CD14-positive monocyte (primary cell): ENCODE results near the gene CHST10. TPM values are rescaled to one million over a fixed set of nuclear protein-coding genes. Genes with fewer than 3 reads are reported as not detected.

ENCODE experiments used
- DNase-seq, 3 donors: peaks; one replicate each; pipeline ENCODE4 v3.0.0-alpha.2; 2011 to 2022
- H2AFZ ChIP-seq: 2 replicates; pipeline ENCODE4 v1.6.0; 2012; ENCODE audit warnings: mild to moderate bottlenecking, low read depth, low read length, inconsistent platforms; ENCODE audit not compliant: insufficient read depth, poor library complexity, severe bottlenecking
- H3K27ac ChIP-seq, 2 donors: 1 replicate in 1 of 2; 2 replicates in 1 of 2; pipeline ENCODE4 v1.5.1; 2012 to 2013; ENCODE audit warnings: low read length in 2 of 2, control low read depth in 1 of 2, inconsistent platforms in 1 of 2, low read depth in 1 of 2, mild to moderate bottlenecking in 1 of 2
- H3K27me3 ChIP-seq, 2 donors: one replicate each; pipeline versions ENCODE4 v1.6.0 to v1.6.1; 2011 to 2013; ENCODE audit warnings: low read length in 2 of 2; ENCODE audit not compliant: control insufficient read depth in 2 of 2, insufficient read depth in 2 of 2
- H3K36me3 ChIP-seq, 2 donors: replicated peaks in 1 of 2; 1 replicate in 1 of 2; 2 replicates in 1 of 2; pipeline versions ENCODE4 v1.5.1 to v1.6.1; 2012 to 2013; ENCODE audit warnings: low read length in 2 of 2, control low read depth in 1 of 2, inconsistent platforms in 1 of 2, mild to moderate bottlenecking in 1 of 2; ENCODE audit not compliant: insufficient read depth in 2 of 2, control insufficient read depth in 1 of 2
- H3K4me1 ChIP-seq, 2 donors: 1 replicate in 1 of 2; 2 replicates in 1 of 2; pipeline versions ENCODE4 v1.5.1 to v1.6.1; 2012 to 2013; ENCODE audit warnings: low read length in 2 of 2, control low read depth in 1 of 2, inconsistent platforms in 1 of 2, mild to moderate bottlenecking in 1 of 2, moderate library complexity in 1 of 2; ENCODE audit not compliant: insufficient read depth in 2 of 2, control insufficient read depth in 1 of 2
- H3K4me2 ChIP-seq: replicated peaks from 2 replicates; pipeline ENCODE3; 2012; ENCODE audit warnings: low read length, moderate library complexity, mild to moderate bottlenecking; ENCODE audit not compliant: poor library complexity, severe bottlenecking; ENCODE audit errors: extremely low read depth
- H3K4me3 ChIP-seq, 3 experiments: fragments of 200-600 bp in 1 of 3; sonication (generic) in 1 of 3; replicated peaks in 1 of 3; 1 replicate in 2 of 3; 2 replicates in 1 of 3; pipeline ENCODE4 v1.5.1; 2011 to 2013; ENCODE audit warnings: low read length in 3 of 3, mild to moderate bottlenecking in 3 of 3, control low read depth in 2 of 3, low read depth in 2 of 3, inconsistent platforms in 1 of 3, moderate library complexity in 1 of 3
- H3K79me2 ChIP-seq: 2 replicates; pipeline ENCODE4 v1.6.0; 2012; ENCODE audit warnings: mild to moderate bottlenecking, control low read depth, inconsistent platforms, low read length, moderate library complexity; ENCODE audit not compliant: insufficient read depth
- H3K9ac ChIP-seq: 2 replicates; pipeline ENCODE4 v1.6.0; 2017; ENCODE audit warnings: low read length, mild to moderate bottlenecking; ENCODE audit not compliant: insufficient read depth, poor library complexity, severe bottlenecking
- H3K9me3 ChIP-seq, 2 donors: replicated peaks in 1 of 2; 1 replicate in 1 of 2; 2 replicates in 1 of 2; pipeline versions ENCODE4 v1.5.1 to v1.6.1; 2012 to 2013; ENCODE audit warnings: low read length in 2 of 2, control low read depth in 1 of 2; ENCODE audit not compliant: control insufficient read depth in 1 of 2, insufficient read depth in 1 of 2
- H4K20me1 ChIP-seq: 2 replicates; pipeline ENCODE4 v1.6.0; 2012; ENCODE audit warnings: mild to moderate bottlenecking, low read length, control low read depth, moderate library complexity; ENCODE audit not compliant: insufficient read depth
- H3K27ac Mint-ChIP-seq, 7 donors: one replicate each; pipeline ENCODE4 v1.8.0; 2020; ENCODE audit warnings: mild to moderate bottlenecking in 7 of 7, mixed read lengths in 7 of 7, moderate library complexity in 6 of 7, inconsistent platforms in 2 of 7
- H3K27me3 Mint-ChIP-seq, 3 donors: one replicate each; pipeline ENCODE4 v1.8.0; 2021 to 2022; ENCODE audit warnings: low read depth in 3 of 3, mild to moderate bottlenecking in 3 of 3, mixed read lengths in 3 of 3, moderate library complexity in 3 of 3, inconsistent platforms in 1 of 3
- H3K36me3 Mint-ChIP-seq, 2 donors: one replicate each; pipeline ENCODE4 v1.8.0; 2020; ENCODE audit warnings: mixed read lengths in 2 of 2, inconsistent platforms in 1 of 2, mild to moderate bottlenecking in 1 of 2
- H3K4me1 Mint-ChIP-seq: one replicate; pipeline ENCODE4 v1.8.0; 2020; ENCODE audit warnings: mild to moderate bottlenecking, mixed read lengths
- H3K4me3 Mint-ChIP-seq, 2 donors: one replicate each; pipeline ENCODE4 v1.8.0; 2020; ENCODE audit warnings: mild to moderate bottlenecking in 2 of 2, mixed read lengths in 2 of 2, moderate library complexity in 1 of 2
- H3K9me3 Mint-ChIP-seq, 7 donors: one replicate each; pipeline ENCODE4 v1.8.0; 2020 to 2022; ENCODE audit warnings: mixed read lengths in 7 of 7, mild to moderate bottlenecking in 6 of 7, moderate library complexity in 6 of 7, inconsistent platforms in 2 of 7
- WGBS: methylation state at CpG from one replicate; pipeline ENCODE4 v1.1.5; 2013; ENCODE audit warnings: missing lambda C conversion rate; ENCODE audit not compliant: insufficient coverage; 5-methylcytosine and 5-hydroxymethylcytosine counted together
- intact Hi-C, 2 donors: fragments of 100-400 bp; cut with micrococcal nuclease; formaldehyde crosslinking; loops; one replicate each; pipeline versions ENCODE4 v1.15.0 to v1.15.1; 2023
- polyA plus RNA-seq, 3 donors: library from polyadenylated mRNA; depleted of rRNA in 1 of 3; unstranded in 2 of 3; stranded (reverse) in 1 of 3; fragments of 300-500 nt in 2 of 3; fragments of >200 nt in 1 of 3; fragmentation: Illumina TruSeq in 2 of 3; gene quantifications; 1 replicate in 2 of 3; 2 replicates in 1 of 3; pipeline ENCODE4 v1.2.3, GENCODE V29; 2012 to 2021
- TF ChIP-seq, protein P1 (sequence below): fragments of 200-600 bp; IDR thresholded peaks from one replicate; pipeline ENCODE4 v1.8.0; 2022; ENCODE audit warnings: antibody characterized with exemption, mild to moderate bottlenecking

Gene CHST10
- polyA plus RNA-seq, 3 donors: 0.52 to 0.54 TPM; not detected in 1

DNA sequence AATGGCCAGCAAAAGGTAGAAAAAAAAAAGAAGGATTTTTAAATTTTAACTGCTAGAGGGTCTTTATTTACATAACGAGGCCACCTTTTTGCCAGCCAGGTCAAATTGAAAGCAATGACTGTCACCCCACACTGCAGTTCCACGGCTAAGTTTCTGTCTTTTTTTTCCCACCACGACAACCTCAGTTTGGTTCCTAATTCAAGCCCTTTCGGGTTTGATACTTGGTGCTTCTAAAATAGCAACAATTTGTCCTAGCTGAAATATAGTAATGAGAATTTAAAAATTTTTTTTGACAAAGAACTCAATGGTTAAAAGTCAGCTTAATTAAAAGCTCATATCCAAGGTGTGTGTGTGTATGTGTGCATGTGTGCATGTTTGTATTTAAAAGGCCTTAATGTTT is 36.4 kb upstream of the CHST10 start:
- Mint-ChIP-seq H3K27ac (no peak overlapping the region), H3K36me3 (no peaks in the 10 kb centered on the region), H3K4me3 (no peak overlapping the region), H3K9me3 (peaks cover 2 to 36% (median 22%) of the 10 kb centered on the region in 7 donors), H3K4me1 (no peaks in the 10 kb centered on the region), H3K27me3 (no peaks in the 10 kb centered on the region)
- H3K4me2 ChIP-seq: no peak overlapping the region
- no peak overlapping the region for H3K9ac ChIP-seq
- 73% methylated on average over 3 of the region's 4 CpGs for WGBS
- TF ChIP-seq, protein P1, sequence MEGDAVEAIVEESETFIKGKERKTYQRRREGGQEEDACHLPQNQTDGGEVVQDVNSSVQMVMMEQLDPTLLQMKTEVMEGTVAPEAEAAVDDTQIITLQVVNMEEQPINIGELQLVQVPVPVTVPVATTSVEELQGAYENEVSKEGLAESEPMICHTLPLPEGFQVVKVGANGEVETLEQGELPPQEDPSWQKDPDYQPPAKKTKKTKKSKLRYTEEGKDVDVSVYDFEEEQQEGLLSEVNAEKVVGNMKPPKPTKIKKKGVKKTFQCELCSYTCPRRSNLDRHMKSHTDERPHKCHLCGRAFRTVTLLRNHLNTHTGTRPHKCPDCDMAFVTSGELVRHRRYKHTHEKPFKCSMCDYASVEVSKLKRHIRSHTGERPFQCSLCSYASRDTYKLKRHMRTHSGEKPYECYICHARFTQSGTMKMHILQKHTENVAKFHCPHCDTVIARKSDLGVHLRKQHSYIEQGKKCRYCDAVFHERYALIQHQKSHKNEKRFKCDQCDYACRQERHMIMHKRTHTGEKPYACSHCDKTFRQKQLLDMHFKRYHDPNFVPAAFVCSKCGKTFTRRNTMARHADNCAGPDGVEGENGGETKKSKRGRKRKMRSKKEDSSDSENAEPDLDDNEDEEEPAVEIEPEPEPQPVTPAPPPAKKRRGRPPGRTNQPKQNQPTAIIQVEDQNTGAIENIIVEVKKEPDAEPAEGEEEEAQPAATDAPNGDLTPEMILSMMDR: no peak
- no peak overlapping the region for H3K27ac ChIP-seq
- H3K4me1 ChIP-seq: no peaks in the 10 kb centered on the region
- DNase-seq: no peak
- intact Hi-C loops: no loop called here
- peaks cover 9 to 42% of the 10 kb centered on the region in 2 donors for H3K9me3 ChIP-seq
- H4K20me1 ChIP-seq: no peaks in the 10 kb centered on the region
- no peak overlapping the region for H2AFZ ChIP-seq
- no peaks in the 10 kb centered on the region for H3K27me3 ChIP-seq
- no peak overlapping the region for H3K4me3 ChIP-seq
- no peaks in the 10 kb centered on the region for H3K36me3 ChIP-seq
- no peaks in the 10 kb centered on the region for H3K79me2 ChIP-seq

DNA sequence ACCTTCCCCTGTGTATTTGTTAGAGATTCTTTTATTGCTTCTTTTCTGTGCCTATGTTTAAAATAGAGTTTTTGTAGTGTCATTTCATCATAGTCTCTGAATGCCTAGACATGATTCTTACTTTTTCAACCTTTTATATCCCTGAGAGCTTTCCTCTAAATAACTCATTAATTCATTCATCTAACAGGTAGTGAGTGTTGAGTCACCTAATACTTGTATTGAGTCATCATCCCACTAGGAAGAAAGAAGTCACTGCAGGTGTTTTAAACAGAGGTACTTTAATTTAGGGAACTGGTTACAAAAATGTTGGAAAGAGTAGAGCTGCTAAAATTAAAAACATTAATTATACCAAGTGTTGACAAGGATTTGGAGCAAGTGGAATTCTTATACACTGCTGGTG is 34.3 kb upstream of the CHST10 start:
- Mint-ChIP-seq H3K27ac (no peak overlapping the region), H3K4me1 (no peaks in the 10 kb centered on the region), H3K36me3 (no peaks in the 10 kb centered on the region), H3K27me3 (no peaks in the 10 kb centered on the region), H3K4me3 (no peak overlapping the region), H3K9me3 (peaks cover 2 to 24% (median 12%) of the 10 kb centered on the region in 7 donors)
- peaks cover 2 to 24% of the 10 kb centered on the region in 2 donors for H3K9me3 ChIP-seq
- DNase-seq: no peak
- no peaks in the 10 kb centered on the region for H3K27me3 ChIP-seq
- H3K4me1 ChIP-seq: no peaks in the 10 kb centered on the region
- H3K79me2 ChIP-seq: no peaks in the 10 kb centered on the region
- H4K20me1 ChIP-seq: no peaks in the 10 kb centered on the region
- TF ChIP-seq, protein P1: no peak
- no peak overlapping the region for H3K4me3 ChIP-seq
- no peaks in the 10 kb centered on the region for H3K36me3 ChIP-seq
- intact Hi-C loops: no loop called here
- H3K27ac ChIP-seq: no peak overlapping the region
- H3K4me2 ChIP-seq: no peak overlapping the region
- no peak overlapping the region for H3K9ac ChIP-seq
- H2AFZ ChIP-seq: no peak overlapping the region
